Measurements from ENCODE around the gene HLA-DRA.
"Not testable (repeated sequence)": the region's sequence is repeated elsewhere in the genome, so short reads cannot be mapped to it uniquely, and the experiment has no call there.

The HLA-DRA gene

DNA sequence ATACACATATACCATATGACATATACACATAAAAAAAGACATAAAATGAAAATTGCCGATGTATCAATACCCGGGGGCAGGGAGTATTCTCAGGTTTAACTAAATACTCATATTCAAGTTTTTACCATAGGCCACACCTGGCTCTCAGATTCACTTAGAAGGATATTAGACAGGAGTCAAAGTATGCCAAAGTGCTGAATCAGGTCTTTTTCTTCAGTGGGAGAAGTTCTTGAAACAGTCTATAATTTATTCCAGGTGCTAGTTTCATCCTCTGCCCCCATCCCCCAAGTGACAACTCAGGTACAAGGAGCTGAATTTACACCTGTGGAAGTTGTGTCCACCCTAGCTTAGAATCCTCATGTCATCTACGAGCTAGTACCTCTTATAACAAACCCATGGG, 8.5 kb upstream of the HLA-DRA start:
- no peak for DNase-seq (ENCODE audit: low spot score)

DNA sequence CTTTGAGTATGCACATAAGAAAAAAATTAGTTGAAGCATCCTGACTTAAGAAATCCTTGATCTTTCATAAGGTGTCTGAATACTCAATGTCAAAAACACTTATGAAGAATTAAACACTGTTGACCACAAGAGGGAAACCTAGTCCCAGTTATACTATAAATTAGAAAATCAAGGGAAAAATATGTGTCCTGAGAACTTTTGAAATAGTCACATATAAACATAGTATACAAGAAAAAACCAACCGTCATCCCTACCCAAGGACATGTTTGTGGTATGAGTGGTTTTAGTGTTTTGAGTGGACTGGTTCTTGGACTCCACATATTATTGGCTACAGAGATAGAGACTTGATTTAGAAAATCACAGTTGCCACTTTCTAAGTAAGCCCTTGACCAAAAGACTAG, 7.6 kb upstream of the HLA-DRA start:
- DNase-seq (ENCODE audit: low spot score) = peak; percentile 20

DNA sequence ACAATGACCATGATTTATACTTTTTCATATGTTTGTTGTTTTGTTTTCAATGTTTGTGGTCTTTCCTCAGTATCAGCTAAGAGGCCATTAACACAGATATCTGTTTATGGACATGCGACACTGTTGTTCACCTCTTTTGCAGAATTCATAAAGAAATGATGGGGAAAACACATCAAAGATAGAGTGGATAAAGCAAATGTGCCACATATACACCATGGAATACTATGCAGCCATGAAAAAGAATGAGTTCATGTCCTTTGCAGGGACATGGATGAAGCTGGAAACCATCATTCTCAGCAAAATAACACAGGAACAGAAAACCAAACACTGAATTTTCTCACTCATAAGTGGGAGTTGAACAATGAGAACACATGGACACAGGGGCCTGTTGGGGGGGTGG, 5.7 kb upstream of the HLA-DRA start:
- DNase-seq (ENCODE audit: low spot score) = not testable (repeated sequence)

DNA sequence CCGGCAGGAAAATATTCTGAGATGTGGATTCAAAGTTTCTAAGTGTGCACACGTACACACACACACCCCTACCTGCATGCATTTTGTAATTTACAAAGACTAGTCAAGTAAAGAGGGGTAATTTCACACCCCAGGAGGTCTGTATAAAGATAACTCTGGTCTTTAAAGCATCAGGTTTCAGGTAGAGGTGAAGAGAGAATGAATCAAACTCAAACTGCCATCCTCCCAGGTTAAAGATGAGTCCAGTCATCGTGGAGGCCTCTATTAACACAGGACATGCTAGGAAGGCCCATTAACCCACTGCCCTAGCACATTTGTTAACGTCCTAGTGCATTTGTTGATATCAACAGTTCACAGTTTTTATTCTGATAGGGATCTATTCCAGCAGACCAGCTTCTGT, 3.5 kb upstream of the HLA-DRA start:
- no peak for DNase-seq (ENCODE audit: low spot score)

DNA sequence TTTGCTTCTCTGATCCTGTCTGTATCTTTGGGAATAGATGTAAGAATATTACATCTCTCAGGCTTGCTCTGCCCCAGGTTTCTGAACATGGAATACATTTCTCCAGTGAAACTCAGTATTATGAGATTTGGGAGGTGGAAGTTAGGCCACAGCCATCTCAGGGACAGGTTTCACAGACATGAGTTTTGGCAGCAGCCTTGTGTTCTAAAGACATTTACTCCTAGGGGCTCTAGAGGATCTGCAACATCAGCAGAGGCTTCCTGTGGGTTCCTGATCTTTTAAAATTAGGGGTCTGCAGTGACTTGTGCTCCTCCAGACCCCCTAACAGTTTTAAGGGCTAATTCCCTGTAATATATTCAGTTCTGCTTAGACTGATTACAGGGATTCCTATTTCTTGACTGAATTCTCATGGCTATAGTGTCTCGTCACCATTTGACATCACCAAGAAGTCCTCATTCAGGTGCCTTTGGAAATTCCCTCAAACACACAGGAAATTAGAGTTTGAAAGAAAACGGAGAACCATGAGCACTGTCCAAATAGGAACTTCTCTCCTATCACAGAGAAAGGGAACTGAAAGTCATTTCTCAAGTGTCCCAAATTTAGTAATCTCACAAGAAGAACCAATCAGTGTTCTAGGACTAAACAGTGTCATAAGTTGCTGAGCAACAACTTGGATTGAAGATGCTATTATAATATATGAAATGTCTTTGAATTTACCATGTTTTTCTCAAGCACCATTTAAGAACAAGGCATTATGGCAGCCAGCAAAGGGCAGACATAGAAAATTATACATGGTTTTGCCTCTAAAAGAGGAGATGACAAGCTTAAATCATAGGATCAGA, 2.5 kb upstream of the HLA-DRA start:
- DNase-seq (ENCODE audit: low spot score) = peak; percentile 2

DNA sequence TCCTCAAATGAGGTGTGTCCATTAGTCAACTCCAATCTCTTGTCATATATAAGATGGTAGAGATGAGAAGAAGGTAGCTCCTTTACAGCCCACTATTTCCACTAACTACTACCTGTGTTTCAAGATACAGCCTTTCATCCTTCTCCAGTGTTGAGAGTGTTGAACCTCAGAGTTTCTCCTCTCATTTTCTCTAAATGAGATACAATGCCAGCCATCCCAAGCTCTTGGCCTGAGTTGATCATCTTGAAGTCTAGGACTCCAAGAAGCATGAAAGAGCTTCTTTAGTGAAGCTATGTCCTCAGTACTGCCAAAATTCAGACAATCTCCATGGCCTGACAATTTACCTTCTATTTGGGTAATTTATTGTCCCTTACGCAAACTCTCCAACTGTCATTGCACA, 548 bp upstream of the HLA-DRA start:
- DNase-seq (ENCODE audit: low spot score) = no peak

DNA sequence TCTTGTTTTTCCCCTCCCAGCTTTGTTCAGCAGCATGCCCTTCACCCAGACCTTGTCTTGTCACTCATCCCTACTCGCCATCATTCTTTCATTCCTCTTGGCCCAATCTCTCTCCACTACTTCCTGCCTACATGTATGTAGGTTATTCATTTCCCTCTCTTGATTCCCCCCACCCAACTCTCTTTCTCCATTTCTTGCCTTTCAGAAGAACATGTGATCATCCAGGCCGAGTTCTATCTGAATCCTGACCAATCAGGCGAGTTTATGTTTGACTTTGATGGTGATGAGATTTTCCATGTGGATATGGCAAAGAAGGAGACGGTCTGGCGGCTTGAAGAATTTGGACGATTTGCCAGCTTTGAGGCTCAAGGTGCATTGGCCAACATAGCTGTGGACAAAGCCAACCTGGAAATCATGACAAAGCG, 2.6 kb downstream of the HLA-DRA start:
- no peak for DNase-seq (ENCODE audit: low spot score)

DNA sequence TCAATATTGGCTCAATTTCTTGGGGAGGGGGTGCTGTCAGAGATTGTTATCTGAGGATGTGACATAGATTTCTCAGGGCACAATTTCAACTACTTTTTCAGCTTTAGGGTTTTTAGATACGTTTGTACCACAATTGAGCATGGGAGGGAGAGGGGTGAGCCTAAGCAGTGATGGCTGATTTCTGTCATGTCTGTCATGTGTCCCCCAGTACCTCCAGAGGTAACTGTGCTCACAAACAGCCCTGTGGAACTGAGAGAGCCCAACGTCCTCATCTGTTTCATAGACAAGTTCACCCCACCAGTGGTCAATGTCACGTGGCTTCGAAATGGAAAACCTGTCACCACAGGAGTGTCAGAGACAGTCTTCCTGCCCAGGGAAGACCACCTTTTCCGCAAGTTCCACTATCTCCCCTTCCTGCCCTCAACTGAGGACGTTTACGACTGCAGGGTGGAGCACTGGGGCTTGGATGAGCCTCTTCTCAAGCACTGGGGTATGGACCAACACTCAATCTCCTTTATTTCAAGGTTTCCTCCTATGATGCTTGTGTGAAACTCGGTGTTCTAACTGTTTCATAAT, 3.4 kb downstream of the HLA-DRA start:
- DNase-seq (ENCODE audit: low spot score) = no peak

DNA sequence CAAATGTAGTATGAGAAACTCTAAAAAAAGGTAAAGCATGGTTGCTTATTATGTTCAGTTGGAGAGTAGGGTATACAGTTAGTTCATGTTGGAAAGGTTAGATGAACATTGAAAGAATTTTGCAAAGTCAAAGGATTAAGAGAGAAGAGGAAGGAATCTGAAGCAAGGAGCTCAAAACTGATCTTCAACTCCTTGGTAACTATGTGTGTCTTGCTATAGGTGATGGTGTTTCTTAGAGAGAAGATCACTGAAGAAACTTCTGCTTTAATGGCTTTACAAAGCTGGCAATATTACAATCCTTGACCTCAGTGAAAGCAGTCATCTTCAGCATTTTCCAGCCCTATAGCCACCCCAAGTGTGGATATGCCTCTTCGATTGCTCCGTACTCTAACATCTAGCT, 4.7 kb downstream of the HLA-DRA start:
- no peak for DNase-seq (ENCODE audit: low spot score)

DNA sequence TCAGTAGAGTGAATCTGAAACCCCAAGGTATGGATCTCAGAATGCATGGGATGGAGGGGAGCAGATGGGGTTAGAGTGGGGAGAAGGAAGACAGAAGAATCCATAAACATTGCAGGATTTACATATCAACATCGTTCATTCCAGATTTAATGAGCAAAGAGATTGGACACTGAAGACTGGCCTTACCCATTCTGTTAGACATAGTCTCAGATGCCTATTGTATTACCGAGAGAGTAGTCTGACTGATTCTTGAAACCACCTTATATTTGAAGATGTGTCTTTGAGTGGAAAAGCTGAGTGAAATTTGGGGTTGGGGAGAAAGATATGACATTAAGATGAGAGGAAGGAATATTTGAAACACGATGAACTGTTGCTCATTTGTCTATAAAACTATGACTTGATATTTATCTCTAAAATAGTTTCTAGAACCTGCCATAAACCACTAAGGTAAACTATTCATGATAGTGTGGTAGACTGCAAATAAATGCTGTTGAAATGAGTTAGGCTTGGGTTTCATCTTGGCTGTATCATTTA, 5.7 kb downstream of the HLA-DRA start:
- no peak for DNase-seq (ENCODE audit: low spot score)

DNA sequence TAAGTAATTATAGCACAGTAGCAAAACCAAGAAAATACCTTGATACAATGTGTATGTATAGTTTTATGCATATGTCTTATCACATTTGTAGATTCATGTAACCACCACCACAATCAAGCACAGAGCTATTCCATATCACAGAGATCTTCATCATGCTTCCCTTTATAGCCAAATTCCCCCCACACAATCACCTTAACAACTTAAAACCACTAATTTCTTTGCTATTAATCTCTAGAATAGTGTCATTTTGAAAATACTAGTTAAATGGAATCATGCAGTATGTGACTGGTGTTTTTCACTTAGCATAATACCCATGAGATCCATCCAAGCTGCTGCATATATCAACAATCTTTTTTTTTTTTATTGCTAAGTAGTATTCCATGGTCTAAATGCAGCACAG, 8.2 kb downstream of the HLA-DRA start:
- no peak for DNase-seq (ENCODE audit: low spot score)

DNA sequence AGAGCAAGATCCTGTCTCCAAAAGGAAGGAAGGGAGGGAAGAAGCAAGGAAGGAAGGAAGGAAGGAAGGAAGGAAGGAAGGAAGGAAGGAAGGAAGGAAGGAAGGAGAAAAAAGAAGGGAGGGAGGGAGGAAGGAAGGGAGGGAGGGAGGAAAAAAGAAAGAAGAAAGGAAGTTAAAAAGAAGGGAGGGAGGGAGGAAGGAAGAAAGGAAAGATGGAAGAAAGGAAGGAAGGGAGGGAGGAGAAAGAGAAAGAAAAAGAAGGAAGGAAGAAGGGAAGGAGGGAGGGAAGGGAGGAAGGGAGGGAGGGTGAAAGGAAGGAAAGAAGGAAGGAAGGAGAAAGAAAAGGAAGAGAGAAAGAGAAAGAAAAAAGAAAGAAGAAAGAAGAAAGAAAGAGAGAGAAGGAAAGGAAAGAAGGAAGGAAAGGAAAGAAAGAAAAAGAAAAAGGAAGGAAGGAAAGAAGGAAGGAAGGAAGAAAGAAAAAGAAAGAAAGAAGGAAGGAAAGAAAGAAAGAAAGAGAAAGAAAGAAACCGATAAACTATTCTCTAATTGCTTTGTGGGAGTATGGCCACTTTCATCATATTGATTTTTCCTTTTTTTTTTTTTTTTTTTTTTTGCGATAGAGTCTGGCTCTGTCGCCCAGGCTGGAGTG, 9.5 kb downstream of the HLA-DRA start:
- no peak for DNase-seq (ENCODE audit: low spot score)

DNA sequence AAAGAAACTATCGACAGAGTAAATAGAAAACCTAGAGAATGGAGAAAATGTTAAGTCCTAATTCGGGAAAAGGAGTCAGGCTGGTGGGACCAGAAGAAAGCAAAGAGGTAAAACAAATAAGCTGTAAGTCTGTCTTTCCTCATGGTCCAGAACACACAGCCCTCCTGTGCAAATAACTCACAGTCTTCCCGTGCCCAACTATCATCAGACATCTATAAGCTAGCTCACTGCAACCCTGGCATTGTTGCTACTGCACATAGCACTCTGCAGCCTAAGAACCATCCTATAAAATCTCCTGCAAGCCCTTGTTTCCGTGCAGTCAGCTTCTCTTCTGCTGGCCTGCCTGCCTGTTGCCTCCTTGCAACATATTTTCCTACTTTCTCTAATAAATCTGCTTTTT, 17.4 kb downstream of the HLA-DRA start:
- DNase-seq (ENCODE audit: low spot score) = no peak

DNA sequence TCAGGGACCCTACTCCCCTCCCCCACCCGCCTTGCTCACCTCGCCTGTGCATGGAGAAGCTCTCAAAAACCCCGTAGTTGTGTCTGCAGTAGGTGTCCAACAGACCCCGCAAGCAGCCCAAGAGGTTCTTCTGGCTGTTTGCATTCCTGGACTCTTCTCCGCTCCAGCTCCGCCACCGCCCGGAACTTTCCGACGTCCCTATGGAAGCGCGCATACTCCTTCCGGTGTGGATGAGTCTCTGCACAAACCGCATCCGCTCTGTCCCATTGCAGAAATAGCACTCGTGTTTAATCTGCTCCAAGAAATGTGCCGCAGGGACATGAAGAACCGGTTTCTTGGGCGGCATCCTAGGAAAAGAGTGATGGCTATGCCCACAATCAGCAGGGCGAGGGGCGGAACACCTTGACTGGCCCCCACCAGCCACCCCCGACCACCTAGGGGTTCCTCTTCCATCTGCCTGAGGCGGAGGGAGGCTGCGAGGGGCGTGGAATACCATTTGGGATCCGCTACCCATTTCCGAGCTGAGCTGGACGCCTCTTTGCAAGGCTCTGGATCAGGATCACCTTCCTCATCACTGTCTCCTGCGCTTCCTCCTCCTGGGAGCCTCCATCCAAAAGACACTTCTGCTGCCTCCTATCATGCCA, 20.2 kb downstream of the HLA-DRA start:
- DNase-seq (ENCODE audit: low spot score) = no peak

DNA sequence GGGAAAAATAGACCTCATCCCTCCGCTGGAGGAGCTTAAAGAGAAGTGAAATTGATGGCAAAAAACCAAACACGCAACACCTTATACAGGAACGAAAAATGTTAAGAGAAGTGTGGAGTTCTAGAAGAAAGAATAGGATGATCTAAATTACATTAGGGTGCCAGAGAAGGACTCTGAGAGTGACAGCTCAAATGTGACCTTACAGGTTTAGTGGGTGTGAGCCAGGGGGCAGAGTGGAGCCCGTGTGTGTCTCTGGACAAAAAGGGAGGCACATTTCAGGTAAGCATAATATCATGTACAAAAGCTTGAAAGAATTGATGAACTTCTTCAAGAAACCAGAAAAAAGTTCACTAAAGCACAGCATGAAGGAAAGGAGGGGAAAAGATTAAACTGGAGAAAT, 20.8 kb downstream of the HLA-DRA start:
- DNase-seq (ENCODE audit: low spot score) = no peak

DNA sequence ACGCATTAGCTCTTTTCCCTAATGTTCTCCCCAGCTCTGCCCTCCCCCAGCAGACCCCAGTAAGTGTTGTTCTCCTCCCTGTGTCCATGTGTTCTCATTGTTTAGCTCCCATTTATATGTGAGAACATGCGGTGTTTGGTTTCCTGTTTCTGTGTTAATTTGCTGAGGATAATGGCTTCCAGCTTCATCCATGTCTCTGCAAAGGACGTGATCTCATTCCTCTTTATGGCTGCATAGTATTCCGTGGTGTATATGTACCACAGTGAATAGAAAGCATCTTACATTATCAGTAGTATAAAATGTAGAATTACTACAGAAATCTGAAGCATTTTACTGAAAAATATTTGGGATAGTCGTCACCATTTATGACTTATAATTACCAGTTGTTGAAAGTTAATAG, 21.8 kb downstream of the HLA-DRA start:
- DNase-seq (ENCODE audit: low spot score) = no peak

DNA sequence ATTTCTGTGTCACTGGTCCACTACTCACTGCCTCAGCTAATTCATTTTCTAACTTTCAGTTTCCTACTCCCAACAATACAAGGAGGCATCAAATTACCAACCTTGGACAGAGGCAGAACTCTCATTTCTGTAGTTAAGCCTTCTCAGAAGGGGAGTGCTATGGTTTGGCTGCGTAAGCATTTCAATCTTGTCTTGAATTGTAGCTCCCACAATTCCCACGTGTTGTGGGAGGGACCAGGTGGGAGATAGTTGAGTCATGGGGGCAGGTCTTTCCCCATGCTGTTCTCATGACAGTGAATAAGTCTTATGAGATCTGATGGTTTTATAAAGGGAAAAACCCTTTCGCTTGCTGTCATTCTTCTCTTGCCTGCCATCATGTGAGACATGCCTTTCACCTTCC, 22.9 kb downstream of the HLA-DRA start:
- peak; percentile 11 for DNase-seq (ENCODE audit: low spot score)

DNA sequence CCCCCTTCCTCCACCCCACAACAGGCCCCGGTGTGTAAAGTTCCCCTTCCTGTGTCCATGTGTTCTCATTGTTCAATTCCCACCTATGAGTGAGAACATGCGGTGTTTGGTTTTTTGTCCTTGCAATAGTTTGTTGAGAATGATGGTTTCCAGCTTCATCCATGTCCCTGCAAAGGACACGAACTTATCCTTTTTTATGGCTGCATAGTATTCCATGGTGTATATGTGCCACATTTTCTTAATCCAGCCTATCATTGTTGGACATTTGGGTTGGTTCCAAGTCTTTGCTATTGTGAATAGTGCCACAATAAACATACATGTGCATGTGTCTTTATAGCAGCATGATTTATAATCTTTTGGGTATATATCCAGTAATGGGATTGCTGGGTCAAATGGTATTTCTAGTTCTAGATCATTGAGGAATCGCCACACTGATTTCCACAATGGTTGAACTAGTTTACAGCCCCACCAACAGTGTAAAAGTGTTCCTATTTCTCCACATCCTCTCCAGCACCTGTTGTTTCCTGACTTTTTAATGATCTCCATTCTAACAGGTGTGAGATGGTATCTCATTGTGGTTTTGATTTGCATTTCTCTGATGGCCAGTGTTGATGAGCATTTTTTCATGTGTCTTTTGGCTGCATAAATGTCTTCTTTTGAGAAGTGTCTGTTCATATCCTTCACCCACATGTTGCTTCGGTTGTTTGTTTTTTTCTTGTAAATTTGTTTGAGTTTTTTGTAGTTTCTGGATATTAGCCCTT, 28.2 kb downstream of the HLA-DRA start:
- not testable (repeated sequence) for DNase-seq (ENCODE audit: low spot score)

DNA sequence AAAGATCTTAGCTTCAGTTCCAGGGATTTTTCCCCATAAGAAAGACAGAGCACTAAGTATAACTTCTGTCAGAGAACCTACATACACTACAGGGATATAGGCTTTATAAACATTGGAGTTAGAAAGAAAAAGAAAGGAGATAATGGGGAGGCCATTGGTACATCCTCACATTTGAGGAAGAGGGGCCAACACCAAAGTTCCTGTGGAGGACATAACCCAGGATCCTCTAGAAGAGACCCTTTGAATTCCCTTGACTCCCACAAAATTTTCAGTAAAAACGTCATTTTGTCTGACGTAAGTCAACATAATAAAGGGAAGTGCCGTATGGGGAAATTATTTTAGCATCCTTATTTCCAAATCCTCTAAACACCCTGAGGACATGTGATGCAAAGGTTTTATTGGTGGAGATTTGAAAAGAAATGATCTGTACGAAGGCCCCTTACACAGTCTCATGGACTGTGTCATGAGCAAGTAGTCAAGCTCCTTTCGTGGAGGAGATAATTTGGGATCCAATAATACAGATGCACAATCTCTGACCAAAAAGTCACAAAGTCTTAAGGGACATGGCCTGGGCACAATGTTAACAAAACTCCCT, 33.2 kb downstream of the HLA-DRA start:
- no peak for DNase-seq (ENCODE audit: low spot score)

DNA sequence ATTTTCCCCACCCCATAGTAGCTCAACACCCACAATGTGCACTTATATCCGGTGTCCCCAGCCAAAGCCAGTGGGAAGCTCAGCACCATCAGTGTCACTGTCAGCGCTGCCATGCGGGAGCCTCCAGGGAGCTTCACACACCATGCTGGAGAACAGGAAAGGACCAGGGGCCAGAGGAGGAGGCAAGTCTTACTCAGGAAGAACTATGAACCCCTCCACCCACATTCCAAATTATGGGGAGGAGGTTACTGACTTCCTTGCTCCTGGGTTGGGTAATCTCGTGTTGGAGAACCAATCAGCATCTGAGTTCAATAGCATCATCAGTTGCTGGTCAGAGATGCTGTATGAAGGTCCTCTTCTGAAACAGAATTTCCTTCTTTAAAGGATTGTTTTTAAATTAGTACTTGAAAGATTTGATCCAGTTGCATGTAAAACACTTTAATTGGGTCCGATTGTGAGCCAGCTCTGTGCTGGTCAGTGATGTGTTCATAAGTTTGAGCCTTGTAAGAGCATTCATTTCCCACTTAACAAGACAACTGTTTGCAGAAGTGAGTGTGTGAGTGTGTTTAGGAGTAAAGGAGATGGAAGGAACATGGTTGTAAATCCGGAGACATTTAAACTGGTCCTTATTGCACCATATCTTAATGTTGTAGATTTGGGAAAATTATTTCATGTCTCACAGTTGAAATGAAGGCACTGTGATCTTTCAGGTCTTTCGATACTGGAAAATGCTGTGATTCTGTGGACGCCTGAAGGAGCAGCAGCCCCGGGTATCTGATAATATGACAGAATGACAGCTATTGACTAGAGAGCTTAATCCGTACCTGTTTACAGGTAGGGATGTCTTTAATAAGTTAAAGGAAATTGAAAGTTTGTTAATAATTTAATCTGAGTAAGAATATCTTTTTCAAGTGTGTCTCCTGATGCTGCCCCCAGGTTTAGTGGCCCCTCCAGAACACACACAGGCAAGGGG, 34.0 kb downstream of the HLA-DRA start:
- DNase-seq (ENCODE audit: low spot score) = not testable (repeated sequence)

Measured in SW480 (cell line).